NCI-H1694 treated with DMSO at 0.1 percent for 48 hours (cell line): ENCODE measurements around the gene SEMA4A.

Experiments used
- DNase-seq: peaks from one replicate; lab custom pipeline; 2025; lab: John Stamatoyannopoulos, UW

Gene SEMA4A

DNA sequence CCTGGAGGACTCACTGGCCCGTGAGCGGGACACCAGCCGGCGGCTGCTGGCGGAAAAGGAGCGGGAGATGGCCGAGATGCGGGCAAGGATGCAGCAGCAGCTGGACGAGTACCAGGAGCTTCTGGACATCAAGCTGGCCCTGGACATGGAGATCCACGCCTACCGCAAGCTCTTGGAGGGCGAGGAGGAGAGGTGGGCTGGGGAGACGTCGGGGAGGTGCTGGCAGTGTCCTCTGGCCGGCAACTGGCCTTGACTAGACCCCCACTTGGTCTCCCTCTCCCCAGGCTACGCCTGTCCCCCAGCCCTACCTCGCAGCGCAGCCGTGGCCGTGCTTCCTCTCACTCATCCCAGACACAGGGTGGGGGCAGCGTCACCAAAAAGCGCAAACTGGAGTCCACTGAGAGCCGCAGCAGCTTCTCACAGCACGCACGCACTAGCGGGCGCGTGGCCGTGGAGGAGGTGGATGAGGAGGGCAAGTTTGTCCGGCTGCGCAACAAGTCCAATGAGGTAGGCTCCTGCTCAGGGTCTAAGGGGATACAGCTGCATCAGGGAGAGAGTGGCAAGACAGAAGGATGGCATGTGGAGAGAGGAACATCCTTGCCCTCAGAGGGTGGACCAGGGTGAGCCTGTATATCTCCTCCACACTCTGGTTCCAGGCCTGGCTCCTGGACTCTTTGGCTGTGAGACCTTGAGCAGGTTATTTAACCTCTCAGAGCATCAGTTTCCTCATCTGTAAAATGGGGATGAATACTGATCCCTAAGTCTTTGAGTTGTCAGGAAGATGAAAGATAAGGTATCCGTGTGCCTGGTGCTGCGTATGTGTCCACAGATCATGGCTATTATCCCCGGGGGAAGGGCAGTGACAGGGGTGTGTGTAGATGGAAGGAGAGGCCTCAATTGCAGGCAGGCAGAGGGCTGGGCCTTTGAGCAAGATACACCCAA lies 17.2 kb upstream of the SEMA4A start:
- no peak for DNase-seq

DNA sequence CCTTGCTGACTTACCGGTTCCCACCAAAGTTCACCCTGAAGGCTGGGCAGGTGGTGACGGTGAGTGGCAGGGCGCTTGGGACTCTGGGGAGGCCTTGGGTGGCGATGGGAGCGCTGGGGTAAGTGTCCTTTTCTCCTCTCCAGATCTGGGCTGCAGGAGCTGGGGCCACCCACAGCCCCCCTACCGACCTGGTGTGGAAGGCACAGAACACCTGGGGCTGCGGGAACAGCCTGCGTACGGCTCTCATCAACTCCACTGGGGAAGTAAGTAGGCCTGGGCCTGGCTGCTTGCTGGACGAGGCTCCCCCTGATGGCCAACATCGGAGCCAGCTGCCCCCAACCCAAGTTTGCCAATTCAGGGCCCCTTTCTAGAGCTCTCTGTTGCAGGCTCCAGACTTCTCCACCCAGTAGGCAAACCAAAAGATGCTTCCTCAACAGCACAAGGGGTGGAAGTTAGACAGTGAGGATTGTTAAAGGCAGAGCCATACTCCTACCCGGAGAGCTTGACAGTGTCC lies 16.4 kb upstream of the SEMA4A start:
- DNase-seq = no peak

DNA sequence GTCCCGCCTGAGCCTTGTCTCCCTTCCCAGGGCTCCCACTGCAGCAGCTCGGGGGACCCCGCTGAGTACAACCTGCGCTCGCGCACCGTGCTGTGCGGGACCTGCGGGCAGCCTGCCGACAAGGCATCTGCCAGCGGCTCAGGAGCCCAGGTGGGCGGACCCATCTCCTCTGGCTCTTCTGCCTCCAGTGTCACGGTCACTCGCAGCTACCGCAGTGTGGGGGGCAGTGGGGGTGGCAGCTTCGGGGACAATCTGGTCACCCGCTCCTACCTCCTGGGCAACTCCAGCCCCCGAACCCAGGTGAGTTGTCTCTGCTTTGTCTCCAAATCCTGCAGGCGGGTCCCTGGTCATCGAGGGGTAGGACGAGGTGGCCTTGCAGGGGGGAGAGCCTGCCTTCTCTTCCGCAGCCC lies 14.9 kb upstream of the SEMA4A start:
- no peak for DNase-seq

DNA sequence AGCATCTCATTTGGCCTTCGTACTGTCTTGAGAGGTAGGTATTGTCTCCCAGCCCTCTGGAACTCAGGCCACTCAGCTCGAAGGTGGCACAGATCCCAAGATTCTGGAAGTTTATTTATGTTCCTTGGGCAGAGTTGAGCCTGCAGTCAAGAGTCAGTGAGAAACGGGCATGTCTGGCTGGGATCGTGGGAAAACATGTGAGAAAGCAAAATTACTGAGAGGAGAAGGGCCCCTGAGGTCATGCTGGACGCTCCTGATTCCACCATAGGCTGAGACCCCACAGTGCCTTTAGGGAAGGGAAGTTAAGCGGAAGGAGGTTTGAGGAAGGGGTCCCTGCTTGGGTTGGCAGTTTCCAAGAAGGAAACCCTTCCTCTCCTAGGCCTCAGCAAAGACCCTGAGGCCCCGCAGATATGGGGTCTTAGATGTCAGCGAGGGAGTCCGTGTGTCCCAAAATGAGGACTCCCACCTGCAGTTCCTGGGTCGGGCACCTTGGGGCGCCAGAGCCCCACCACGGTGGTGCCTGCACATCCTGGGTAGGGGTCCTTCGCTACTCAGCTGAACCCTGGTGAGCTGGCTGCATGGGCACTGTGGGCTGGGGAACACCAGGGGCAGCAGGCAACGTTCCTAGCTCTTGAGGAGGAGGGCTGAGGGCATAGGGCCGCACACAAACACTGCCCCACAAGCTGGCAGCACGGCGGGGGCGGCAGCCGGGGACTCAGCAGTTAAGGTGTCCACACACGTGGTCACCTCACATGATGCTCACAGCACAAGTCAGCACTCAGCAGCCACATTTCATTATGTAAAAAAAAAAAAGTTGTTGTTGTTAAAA lies 12.3 kb upstream of the SEMA4A start:
- DNase-seq = peak; percentile 53

DNA sequence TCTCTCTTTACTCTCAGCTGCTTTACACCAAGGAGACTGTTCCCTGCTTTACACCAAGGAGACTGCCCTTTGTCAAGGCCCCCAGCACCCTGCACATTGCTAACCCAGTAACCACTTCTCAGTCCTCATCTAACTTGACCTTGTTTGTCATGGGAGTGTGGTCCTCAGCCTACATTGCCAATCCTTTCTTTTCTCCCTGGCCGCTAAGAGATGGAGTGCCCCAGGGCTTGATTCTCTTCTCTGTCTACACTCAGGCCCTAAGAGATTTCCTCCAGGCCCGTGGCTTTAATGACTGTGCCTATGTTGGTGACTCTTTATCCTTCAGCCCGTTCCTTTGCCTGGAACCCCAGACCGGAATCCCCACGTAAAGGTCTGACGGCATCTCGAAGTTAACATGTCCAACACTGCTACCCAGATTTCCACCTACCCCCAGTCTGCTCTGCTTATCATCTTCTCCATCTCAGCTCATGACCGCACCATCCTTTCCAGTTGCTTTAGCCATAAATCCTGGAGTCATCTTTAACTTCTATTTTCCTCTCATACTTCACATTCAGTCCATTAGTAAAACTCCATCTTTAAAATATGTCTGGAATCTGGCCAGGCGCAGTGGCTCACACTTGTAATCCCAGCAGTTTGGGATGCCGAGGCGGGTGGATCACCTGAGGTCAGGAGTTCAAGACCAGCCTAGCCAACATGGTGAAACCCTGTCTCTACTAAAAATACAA lies 9.5 kb upstream of the SEMA4A start:
- DNase-seq = no peak

DNA sequence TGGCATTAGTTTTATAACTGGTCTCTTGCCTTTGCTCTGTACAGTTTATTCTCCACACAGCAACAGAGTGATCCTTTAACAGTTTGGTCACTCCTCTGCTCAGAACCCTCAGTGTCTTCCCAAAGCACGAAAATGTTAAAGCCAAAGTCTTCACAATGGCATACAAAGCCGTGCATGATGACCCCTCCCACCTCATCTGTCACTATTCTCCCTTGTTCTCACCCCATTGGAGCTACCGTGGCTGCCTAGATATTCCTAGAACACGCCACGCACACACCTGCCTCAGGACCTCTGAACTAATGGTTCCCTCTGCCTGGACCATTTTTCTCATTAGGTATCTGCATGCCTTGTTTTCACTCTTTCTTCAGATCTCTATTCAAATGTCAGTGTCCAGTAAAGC lies 8.6 kb upstream of the SEMA4A start:
- DNase-seq = no peak

DNA sequence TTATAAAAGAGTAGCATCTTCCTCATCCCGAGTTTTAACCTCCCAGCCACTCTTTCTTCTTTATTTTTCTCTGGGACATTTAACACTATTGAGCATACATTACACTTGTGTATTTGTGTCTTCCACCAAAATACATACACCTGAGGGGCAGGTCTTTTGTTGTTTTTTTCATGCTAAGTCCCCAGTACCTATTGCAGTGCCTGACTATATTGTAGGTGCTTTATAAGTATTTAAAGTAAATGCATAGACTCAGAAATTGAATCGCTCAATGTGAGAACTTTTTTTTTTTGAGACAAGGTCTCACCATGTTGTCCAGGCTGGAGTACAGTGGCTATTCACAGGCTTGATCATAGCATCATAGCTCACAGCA lies 7.8 kb upstream of the SEMA4A start:
- no peak for DNase-seq

DNA sequence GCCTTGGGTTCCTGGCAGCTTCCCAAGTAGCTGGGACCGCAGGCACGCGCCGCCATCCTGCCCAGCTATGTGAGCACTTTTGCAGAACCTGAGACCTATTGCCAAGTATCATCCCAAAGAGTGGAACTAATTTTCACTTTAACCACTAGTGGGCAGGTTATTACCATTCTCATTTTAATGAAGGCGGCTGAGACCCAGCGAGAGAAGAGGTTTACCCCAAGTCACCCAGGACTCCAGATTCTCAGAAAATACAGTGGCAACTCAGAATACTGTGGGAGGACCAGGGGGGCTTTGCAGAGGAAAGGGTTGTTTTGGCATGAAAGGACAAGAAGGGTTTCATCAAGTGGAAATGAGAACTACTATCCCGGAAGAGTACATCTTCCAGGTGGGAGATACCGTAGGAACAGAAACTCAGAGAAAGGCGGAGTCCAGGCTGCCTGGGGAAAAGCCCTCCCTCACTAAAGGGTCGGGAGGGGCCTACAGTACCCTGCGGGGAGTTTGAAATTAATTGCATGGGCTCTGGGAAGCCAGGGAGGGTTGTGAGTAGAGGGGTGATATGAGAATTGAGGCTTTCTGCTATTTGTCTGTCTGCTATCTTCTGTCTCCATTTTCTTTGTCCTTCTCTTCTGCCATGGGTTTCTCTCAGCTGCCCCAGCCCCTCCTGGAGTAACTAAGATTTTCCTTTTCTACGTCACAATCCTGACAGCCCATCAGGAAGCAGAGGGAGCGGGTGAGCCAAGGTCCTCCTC lies 7.2 kb upstream of the SEMA4A start:
- peak; percentile 98 for DNase-seq

DNA sequence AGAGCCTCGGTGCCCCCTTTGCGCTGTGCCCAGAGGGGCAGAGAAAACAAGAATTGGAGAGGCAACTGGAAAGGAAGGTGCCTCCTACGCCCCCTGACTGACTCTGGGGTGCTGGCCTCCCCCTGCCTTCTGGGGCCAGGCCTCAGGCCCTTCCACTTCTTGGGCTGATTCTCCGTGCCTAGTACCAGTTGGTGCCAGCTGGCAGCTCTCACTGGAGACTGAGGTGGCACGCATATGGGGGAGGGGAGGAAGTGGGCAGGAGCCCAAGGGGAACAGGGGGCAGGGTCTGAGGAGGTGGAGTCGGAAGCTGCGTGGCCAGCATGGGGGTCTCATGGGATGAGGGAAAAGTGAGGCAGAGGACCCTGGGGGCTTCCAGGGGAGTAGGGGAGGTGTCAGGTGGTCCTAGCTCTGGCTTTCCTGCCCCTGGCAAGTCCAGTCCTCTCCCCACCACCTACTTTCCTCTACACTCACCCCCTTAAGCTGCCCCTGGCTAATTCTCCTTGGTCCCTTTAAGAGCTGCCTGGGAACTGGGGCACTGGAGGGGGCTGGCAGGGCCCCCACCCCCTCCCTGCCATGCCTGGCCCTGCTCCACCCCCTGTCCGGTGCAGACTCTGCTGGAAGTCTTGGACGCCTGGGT lies 6.5 kb upstream of the SEMA4A start:
- DNase-seq = peak; percentile 45

DNA sequence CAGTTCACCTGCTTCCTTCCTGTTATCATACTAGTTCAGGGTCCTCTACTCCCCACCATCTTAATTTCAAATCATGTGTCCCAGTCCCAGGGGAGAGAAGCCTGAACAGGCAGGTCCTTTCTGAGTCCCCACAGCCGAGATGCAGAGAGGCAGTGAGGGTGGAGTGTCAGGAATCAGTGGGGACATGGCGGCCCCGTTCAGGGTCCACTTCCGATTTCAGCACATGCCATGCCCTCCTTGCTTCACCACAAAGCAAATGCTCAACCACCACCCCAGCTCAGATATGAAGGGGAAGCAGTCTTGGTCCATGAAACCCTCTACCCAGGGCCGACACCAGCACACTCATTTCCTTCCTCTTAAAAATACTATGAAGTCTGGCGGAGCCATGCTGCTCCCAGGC lies 5.2 kb upstream of the SEMA4A start:
- no peak for DNase-seq

DNA sequence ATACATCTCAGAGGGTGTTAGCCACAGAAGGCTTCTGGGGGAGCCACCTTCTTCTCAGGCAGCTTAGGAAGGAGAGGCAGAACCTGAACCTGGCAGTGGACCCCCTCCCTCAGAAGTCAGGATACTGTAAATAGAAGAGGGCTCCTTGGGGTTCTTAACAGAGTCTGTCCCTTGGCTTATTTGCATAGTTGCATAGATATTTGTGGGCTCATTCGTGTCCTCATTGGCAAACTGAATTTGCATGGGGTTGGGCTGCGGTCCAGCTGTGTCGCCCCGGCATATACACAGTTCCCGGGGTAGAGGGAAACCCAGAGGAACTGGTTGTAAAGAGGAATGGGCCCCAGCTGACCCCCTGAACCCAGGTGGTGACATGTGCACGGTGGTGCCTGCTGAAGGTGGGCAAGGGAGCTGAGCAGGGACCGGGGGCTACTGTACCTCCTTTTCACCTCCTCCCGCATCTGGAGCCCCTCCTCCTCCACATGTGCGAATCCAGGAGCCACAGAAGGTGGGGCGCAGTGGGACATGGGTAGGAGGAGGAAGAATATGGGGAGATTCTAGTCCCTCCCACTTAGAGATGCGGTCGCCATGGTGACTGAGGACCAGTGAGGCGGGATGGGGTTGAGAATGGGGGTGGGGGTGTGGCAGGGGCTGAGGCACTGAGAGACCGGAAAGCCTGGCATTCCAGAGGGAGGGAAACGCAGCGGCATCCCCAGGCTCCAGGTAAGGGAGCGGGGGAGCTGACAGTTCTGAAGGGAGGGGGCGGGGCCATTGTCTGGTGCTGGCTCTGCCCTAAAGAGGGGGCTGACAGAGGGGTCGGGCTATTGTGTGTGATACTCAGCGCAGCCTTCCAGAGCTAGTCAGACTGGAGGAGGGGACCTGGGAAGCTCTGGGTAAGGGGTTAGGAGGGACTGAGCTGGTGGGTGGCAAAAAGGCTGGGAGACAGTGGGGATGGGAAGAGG lies 3.7 kb upstream of the SEMA4A start:
- DNase-seq = no peak

DNA sequence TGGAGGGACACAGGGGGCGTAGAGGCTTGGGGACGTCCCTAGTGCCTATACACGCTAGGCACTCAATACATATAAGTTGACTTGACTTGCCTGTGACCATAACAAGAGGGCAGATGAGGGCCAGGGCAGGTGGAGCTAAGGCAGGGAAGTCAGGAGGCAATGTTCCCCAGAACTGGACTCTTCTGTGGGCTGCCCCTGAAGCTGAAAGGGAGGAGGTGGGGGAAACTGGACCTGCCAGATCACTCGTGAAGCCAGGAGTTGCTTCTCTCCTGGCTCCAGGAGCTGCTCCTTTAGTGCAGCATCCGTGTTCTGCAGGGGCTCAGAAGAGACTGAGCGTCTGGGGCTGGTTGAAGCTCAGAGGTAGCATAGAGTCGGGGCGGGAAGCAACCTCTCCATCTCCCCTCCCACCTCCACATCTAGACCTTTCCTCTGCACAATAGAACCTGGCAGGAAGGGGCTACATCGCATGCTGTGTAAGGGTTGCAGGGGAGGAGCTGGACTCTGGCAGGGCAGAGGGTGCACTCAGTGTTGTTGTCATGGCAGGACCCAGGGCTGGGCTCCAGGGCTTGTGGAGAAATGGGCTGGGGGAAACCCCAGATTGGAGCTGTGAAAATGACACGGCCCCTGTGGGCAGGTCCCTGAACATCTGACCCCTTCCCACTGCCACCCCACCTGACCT lies 2.9 kb upstream of the SEMA4A start:
- no peak for DNase-seq

DNA sequence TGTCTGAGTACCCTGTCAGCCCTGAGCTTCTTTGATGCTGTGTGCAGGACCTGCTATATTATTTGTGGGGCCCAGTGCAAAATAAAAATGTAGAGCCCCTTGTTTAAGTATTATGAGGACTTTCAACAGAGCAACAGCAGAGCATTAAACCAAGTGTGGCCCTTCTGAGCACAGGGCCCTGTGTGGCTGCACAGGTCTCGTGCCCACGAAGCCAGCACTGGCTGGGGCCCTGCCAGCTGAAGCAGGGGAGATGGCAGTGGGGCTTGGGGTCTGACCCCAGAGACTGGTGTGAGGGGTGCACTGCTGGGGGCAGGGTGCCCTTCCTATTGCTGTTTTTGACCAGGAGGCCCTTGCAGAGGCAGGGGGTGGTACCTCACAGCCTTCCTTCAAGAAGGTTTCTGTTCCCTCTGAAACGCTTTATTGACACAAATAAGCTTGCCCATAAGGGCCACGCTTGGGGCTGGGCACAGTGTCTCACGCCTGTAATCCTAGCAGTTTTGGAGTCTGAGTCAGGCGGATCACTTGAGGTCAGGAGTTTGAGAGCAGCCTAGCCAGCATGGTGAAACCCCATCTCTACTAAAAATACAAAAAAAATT lies 2.2 kb upstream of the SEMA4A start:
- DNase-seq = no peak

DNA sequence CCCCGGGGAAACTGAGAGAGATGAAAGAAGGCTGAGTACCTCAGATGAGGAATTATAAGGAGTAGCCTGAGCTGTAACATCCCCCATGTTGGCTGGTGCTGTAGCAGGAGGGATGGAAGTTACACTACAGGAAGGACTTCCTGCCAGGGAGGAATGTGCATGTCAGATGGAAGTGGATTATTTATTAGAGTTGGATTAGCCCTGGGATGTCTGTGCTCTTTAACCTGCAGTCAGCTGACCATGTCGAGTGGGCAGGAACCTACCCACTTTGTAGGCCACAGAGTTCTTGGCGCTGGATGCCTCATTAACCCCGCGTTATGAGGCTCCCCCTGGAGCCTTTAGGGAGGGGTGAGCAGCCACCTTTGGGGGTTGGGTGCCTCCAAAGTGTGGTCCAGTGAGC lies 757 bp upstream of the SEMA4A start:
- DNase-seq = no peak

DNA sequence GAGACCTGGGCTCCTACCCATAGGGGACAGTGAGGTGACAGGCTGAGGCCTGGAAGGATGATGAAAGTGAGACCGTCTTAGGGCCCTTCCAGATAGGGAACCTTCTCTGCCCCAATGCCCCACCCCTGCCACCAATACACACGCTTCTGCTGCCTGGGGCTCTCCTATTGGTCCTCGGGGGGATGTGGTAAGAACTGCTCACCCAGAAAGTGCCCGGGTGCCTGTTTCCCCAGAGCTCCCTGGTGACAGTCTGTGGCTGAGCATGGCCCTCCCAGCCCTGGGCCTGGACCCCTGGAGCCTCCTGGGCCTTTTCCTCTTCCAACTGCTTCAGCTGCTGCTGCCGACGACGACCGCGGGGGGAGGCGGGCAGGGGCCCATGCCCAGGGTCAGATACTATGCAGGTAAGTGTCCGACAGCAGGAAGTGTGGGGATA lies 948 bp downstream of the SEMA4A start:
- DNase-seq = no peak

DNA sequence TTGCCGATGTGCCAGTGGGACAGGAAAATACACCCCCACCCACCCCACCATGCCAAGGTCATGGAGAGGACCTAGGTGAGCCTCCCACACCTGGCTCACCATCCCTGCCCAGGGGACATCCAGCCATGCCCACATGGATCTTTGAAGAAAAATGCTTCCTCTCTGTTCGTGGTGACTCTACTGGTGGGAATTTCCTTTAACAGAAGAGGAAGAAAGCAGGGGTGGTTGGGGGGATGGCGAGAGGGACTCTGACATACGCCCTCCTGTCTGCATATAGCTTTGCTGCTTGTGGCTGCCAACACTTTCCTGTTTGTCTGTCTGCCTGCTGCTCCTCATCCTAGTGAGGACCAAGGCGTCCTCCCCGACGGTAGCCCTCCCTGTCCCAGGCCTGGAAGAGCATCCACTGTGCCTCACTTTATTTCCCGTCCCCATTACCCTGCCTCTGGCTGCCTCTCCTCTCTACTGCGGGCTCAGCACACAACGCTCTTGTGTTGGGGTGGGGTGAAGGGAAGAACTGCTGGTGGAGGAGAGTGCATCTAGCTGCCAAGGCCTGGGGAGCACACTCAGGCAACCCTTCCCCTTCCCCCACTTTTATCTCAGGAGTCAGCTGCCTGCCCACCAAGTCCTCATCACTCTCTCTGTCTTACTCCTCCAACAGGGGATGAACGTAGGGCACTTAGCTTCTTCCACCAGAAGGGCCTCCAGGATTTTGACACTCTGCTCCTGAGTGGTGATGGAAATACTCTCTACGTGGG lies 2.5 kb downstream of the SEMA4A start:
- DNase-seq = no peak

DNA sequence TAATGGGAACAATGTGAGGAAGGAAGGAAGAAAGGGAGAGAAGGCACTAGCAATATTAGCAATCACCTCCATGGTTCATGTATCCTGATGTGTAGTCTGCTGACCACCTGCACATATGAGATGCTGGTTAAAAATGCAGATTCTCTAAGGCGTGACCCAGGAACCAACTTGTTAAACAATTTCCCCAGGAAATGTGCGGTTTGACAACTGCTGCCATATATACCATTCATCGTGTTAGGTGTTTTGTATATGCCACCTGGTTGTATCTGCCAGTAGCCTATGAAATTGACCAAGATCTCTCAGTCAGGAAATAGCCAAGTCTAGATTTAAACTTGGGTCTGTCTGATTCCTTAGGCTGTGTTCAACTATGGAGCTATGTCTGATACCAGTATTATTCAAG lies 4.1 kb downstream of the SEMA4A start:
- DNase-seq = no peak

DNA sequence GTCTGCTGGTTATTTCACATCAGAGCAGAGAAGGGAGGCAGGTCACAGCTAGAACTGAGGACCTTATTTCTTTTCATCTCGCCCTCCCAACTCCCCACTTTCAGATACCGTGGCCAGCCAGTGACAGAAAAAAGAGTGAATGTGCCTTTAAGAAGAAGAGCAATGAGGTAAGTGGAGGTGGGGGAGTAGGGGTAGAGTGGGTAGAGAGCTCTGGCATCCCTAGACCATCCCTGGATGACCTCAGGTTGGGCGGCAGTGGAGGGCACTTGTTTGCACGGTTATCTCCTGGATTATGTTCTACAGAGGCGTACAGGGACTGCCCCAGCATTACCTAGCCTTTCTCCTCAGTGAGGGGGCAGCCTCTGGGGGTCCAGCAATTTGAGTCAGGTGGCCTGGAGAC lies 4.6 kb downstream of the SEMA4A start:
- DNase-seq = no peak
